Renal cortical epithelial cell (primary cell): ENCODE measurements around the gene ITPR1. TPM values are rescaled to one million over a fixed set of nuclear protein-coding genes. Genes with fewer than 3 reads are reported as not detected.
A peak's percentile ranks its signal among the peaks of the same experiment; 100 is the strongest.

Experiments used
- DNase-seq: peaks from one replicate; pipeline ENCODE4 v3.0.0-alpha.2; 2011; ENCODE audit warnings: low read depth
- total RNA-seq: library from RNA; depleted of rRNA; stranded (reverse); fragments of >200 nt; gene quantifications from 2 replicates; pipeline ENCODE4 v1.2.3, GENCODE V29; 2014

The ITPR1 gene
- total RNA-seq, 1 donor from 2014 or later = 30.0 TPM

DNA sequence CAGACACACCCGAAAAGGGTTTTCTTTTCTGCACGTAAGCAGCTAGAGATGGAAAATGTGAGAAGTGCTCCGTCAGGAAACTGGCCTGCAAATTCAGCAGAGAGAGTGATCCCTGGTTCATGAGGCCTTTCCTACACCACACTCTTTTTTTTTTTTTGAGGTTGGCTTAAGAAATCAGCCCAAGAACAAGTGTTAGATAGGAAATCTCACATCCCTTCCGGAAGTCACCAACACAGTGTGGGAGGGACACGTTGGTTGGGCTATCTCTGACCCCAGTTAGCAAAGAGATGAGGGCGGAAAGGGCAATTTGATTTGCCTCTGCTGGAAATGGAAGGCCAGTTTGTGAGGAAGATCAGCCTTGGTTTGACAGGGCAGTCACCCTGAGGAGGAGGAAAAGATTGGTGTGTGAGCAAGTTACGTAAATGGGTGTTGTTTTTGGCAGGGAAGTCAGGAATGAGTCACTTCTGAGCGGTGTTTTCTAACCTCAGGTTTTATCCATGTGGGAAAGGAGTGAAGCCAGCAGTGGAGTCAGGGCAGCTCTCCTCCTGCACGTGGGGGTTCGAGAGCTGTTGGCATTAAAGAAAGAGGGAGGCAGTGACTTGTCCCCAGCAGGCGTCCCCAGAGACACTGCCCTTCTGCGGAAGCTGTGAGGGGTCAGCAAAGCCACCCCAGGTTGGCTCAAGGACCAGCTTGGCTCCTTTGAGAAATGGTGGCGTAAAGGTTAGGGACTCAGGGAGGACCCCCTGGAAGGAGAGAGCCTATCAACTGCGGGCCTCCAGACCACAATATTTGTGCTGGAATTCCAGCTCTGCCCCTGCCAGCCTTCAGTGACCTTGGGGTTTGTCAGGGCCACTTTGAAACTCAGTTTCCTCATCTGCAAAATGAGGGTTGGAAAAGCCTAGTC lies 248.5 kb downstream of the ITPR1 start:
- peak; percentile 99 for DNase-seq

DNA sequence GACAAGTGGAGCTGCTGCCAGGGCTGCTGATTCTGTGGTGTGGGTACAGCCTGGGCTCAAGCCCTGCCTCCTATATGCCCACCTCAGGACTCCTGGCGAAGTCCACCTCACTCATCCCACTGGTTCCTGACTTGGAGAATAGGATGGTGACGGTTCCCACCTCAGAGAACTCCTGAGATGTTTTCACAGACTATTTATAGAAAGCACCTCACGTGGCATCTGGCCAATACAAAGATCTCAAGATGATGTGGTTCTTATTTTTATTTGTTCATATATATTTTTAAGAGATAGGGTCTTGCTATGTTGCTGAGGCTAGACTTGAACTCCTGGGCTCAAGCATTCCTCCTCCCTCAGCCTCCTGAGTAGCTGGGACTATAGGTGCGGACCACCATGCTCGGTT lies 249.2 kb downstream of the ITPR1 start:
- DNase-seq = no peak

- no peak for DNase-seq
Measured at GRCh38 chr3:4743371-4743770, 250.2 kb downstream of the ITPR1 start.

DNA sequence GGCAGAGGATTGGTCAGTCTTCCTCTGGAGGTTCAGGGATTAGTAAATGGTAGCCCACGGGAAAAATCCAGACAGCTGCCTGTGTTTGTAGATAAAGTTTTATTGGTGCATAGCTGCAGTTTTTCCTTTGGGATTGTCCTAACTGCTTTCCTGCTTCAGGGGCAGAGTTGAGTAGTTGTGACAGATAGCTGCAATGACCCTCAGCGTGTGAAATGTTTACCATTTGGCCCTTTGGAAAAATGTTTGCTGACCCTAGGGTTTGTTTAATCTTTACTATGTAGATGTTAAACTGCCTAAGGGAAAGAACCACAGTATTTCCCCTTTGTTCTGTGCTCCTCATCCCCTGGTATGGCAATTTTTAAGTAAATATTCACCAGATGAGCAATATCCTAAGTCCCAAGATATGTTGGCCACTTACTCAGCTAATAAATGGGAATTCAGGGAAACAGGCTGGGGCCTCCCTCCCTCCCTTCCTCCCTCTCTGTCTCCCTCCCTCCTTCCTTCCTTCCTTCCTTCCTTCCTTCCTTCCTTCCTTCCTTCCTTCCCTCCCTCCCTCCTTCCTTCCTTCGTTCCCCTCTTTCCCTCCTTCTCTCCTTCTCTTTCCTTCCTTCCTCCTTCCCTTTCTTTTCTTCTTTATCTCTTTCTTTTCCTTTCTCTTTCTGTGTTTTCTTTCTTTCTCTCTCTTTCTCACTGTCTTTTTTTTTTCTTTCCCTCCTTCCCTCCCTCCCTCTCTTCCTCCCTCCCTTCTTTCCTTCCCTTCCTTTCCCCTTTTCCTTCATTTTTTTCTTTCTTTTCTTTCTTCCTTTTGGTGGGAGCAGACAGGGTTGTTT lies 251.5 kb downstream of the ITPR1 start:
- peak; percentile 98 for DNase-seq

GRCh38 chr3:4745235-4745610 lies 252.1 kb downstream of the ITPR1 start:
- DNase-seq = no peak

- peak; percentile 69 for DNase-seq
Measured at GRCh38 chr3:4746241-4746958, 253.3 kb downstream of the ITPR1 start.

DNA sequence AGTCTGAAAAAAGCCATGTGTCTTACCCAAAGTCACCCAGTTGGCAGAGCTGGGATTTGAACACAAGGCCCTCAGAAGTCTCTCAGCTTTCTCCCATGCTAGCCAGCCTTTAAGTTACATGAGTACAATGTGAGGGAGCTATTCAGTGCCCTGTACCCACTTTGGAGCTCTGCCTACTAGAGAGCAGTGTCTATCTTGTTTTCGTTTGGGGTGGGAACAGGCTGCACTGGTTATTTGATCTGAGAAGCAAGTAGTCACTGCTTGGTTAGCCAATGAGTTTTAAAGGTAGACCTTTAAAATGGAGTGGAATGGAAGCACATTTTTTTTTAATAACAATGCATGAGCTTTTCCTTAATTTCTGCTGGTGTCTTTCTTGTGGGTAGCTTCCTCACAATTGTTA lies 255.0 kb downstream of the ITPR1 start:
- no peak for DNase-seq

GRCh38 chr3:4748701-4749378 lies 255.7 kb downstream of the ITPR1 start:
- DNase-seq = peak; percentile 68

DNA sequence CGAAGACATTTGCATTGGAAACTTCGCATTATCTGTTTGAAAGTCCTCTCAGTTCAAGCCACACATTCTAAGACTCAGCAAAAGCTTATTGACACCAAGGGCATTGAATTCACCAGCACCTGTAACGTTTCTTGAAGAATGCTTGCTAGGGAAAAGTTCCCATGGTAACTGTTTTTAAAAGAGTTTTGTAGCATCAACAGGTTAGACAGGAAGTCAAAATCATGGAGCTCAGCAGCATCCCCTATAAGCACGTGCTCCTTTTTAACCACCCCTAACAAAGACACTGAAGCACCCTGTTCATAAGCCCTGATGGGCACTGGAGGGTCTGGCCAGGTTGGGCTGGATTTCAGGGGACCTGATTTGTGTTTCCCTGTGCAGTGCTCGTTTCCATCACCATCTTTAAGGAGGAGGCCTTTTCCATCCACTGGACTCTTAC lies 256.4 kb downstream of the ITPR1 start:
- no peak for DNase-seq

DNA sequence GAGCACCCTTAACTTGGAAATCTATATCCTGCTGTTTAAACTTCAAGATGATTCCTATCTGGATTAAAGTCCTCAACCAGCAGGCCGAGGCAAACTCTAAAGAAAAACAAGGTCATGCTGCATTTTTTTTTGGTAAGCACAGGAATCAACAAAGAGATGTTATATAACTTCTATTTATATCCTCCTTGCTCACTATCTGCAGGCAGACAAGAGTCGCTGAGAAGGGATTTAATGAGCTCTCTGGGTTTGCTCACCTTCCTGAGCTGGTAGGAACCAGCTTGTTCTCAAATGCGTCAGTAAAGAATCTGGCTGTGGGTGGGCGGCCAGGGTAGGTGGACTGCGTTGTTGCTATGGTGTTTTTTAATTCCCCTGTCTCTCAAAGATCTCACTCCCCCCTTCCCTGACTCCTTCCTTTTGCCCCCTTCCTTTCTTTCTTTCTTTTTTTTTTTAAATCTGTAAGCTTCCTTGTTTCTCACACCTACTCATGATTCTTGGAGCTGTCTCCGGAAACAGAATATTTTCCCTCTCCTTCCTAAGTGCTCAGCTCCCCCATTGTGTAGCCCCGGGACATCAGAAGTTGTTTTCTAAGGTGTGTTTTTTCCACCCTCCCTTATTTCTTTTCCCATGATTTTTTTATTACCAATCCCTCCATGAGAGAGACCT lies 257.3 kb downstream of the ITPR1 start:
- peak; percentile 92 for DNase-seq

DNA sequence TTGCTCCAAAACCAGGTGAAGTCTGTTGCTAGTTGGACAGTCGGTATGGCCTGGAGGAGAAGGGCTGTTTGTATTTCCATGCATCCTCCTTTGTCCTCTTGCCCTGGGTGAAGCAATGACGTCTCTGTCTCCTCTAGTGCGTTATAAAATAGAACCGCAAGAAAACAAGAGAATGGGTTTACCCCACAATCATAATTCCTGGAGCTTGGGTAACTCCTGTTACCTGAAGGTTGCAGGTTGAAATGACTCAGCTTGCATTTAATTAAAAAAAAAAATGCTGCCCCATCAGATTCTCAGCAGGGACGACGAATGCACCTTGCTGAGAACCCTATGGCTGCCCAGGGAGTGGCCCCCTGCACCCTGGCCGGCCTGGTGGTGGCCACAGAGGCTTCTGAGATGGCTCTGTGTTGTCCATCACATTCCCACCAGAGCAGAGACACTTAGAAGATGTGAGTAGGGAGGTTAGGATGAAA lies 257.9 kb downstream of the ITPR1 start:
- DNase-seq = peak; percentile 90

DNA sequence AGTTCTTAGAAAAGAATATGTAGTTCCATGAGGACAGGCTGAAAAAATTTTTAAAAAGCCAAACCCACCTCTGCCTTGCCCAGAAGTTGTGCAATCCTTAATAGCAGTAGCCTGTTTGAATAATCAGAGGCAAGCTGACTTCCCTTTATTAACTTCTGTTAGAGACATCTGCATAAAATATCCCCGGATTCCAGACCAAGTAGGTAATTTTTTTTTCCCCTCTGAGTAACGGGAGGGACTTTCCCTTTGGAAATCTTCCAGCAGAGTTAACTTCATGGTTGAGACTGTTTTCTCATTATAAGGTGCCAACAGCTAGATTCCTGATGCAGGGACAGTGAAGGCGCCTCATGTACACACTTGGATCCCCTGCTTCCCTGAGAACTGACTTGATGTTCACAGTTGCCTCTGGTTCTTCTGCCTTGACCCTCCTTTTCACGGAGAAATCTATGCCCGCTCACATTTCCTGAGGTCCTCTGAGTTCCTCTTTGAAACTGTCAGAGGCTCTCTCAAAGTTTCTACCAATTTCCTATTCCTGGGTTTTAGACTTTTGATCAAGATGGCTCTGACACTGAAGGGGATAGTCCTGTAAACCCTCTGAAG lies 258.5 kb downstream of the ITPR1 start:
- DNase-seq = peak; percentile 99

DNA sequence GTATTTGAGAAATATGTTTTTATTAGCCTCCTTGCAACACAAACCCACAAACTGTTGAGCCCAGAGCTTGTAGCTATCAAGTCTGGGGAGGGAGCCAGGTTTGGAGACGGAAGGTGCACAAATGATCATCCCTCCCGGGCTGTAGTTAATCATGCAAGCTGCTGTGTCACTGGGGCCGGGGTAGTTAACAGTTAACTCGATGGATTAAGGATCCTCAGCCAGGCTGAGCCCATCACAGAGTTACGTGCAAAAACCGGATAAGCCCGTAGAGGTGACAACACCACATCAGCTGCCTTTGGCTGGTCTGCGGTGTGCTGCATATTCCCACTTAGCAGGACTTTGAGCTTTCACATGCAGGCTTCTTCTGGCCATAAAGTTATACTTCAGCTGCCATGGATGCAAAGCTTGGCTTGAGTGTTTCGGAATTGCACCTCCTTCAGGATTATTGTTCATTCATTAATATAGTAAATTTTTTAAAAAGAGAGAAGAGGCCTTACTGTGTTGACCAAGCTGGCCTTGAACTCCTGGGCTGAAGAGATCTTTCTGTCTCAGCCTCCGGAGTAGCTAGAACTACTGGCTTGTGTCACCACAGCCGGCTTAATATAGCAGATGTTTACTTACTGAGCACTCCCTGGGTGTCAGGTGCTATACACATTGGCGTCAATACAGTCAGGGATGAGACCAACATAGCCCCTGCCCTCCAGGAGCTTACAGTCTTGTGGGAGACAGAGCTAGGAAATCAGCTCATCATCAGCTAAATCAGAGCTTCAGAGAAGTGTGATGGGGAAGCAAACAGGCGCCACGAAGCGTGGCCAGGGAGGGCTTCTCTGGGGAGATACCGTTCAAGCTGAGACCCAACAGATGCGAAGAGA lies 259.3 kb downstream of the ITPR1 start:
- peak; percentile 98 for DNase-seq

DNA sequence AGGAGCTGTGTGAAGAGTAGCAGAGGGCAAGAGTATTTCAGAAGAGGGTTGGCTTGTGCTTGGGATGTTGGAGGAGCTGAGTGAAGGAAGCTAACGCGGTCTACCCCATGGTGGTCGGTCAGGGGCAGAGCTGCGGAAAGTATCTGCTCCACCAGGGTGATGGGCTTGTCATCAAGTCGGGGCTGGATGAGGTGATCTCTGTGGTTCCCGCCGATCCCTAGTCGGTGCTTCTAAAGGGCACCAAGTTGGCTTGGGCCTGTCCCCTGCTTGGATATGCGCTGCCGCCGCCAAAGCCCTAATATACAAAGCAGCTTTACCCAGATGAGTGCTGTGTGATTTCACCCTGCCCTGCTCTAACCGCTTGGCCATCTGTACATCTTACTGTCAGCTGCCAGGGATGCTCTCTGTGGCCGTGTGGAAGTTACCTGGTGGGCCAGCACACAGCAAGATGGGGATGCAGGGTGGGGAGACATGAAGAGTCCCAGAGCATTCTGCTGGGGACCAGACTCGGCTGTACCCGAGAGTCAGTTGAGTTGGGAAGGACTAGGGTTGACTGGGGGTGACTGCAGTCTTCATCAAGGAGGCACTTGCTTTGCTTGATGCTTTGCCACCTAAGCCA lies 260.0 kb downstream of the ITPR1 start:
- DNase-seq = no peak

DNA sequence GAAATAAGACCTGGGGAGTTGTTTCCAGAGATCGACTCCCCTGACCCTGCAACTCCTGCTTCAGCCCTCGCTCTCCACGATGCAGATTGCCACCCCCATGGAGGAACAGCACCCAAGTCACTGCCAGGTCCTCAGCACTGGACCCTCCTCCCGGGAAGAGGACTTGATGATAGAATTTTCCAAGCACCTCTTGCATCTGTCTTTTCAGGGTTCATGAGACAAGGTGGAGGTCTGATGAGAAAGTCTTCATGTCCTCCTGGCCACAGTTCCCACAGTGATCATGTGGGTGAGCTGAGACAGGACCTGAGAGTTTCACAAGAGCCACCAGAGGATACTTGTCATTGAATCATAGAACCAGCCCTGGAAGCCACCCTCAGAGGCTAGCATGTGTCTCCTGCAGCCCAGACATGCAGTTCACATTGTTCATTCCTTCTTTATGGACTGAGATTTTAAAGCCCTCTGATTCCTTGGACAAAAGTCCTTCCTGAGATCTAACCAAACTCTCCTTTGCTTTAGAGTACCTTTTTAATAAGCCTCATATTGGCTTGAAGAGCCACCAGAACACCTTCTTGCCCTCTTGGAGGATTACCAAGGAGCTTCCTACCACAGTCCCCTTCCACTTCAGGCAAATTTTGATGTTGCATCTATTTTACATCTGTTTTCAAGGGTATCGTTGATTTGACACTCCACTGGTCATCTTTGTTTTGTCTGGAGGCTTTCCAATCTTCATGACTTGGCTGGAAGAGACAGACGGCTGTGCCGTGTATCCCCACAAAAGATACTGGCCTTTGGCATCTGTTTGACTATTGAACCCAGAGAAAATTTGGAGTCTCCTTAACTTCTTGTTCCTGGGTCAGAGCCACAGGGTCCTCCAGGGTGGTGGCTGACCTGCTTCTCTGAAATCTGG lies 261.3 kb downstream of the ITPR1 start:
- no peak for DNase-seq

- no peak for DNase-seq
Measured at GRCh38 chr3:4755566-4755965, 262.4 kb downstream of the ITPR1 start.

GRCh38 chr3:4756057-4756775 lies 263.1 kb downstream of the ITPR1 start:
- DNase-seq = no peak
